Hepatocyte (in vitro differentiated cells): ENCODE data around the gene SERPINA4. TPM values are rescaled to one million over a fixed set of nuclear protein-coding genes. Genes with fewer than 3 reads are reported as not detected.

Experiments
- DNase-seq: peaks from one replicate; pipeline ENCODE4 v3.0.0-alpha.2; 2016; ENCODE audit warnings: low spot score
- H2AFZ ChIP-seq: fragments of 200-600 bp; sonication (generic); 2 replicates; pipeline ENCODE4 v1.6.0; 2016; ENCODE audit warnings: antibody characterized with exemption, mild to moderate bottlenecking
- H3K27ac ChIP-seq: fragments of 200-600 bp; sonication (generic); 2 replicates; pipeline ENCODE4 v1.5.1; 2016; ENCODE audit warnings: mild to moderate bottlenecking
- H3K27me3 ChIP-seq: fragments of 200-600 bp; sonication (generic); 2 replicates; pipeline ENCODE4 v1.6.1; 2016
- H3K36me3 ChIP-seq: fragments of 200-600 bp; sonication (generic); replicated peaks from 2 replicates; pipeline ENCODE4 v1.5.1; 2016; ENCODE audit warnings: low read depth; ENCODE audit not compliant: insufficient read depth
- H3K4me1 ChIP-seq: fragments of 200-600 bp; sonication (generic); 2 replicates; pipeline ENCODE4 v1.5.1; 2016; ENCODE audit warnings: mild to moderate bottlenecking, moderate library complexity; ENCODE audit not compliant: insufficient read depth
- H3K4me2 ChIP-seq: fragments of 200-600 bp; sonication (generic); 2 replicates; pipeline ENCODE4 v1.6.0; 2016
- H3K4me3 ChIP-seq: fragments of 200-600 bp; sonication (generic); 2 replicates; pipeline ENCODE4 v1.5.1; 2016; ENCODE audit warnings: mild to moderate bottlenecking
- H3K79me2 ChIP-seq: fragments of 200-600 bp; sonication (generic); 2 replicates; pipeline ENCODE4 v1.6.0; 2017; ENCODE audit warnings: mild to moderate bottlenecking
- H3K9me2 ChIP-seq: fragments of 200-600 bp; sonication (generic); replicated peaks from 2 replicates; pipeline ENCODE4 v1.6.0; 2017; ENCODE audit warnings: mild to moderate bottlenecking; ENCODE audit not compliant: insufficient read depth
- H3K9me3 ChIP-seq: fragments of 200-600 bp; sonication (generic); 2 replicates; pipeline ENCODE4 v1.5.1; 2016; ENCODE audit warnings: low read depth, mild to moderate bottlenecking
- H4K20me1 ChIP-seq: fragments of 200-600 bp; sonication (generic); 2 replicates; pipeline ENCODE4 v1.6.0; 2016; ENCODE audit warnings: mild to moderate bottlenecking; ENCODE audit not compliant: insufficient read depth, poor library complexity, severe bottlenecking
- CTCF ChIP-seq: fragments of 200-600 bp; sonication (generic); IDR thresholded peaks from 2 replicates; pipeline ENCODE4 v1.5.1; 2016; ENCODE audit warnings: antibody characterized with exemption, mild to moderate bottlenecking; ENCODE audit not compliant: poor library complexity
- EZH2 ChIP-seq: fragments of 200-600 bp; sonication (generic); IDR thresholded peaks from 2 replicates; pipeline ENCODE4 v1.6.1; 2016; ENCODE audit warnings: antibody characterized with exemption, mild to moderate bottlenecking, borderline replicate concordance
- EZH2phosphoT487 ChIP-seq: fragments of 200-600 bp; sonication (generic); IDR thresholded peaks from one replicate; pipeline ENCODE4 v1.6.1; 2018; ENCODE audit warnings: antibody characterized with exemption, mild to moderate bottlenecking, low read depth, moderate library complexity; ENCODE audit not compliant: unreplicated experiment, severe bottlenecking
- WGBS: methylation state at CpG from one replicate; pipeline ENCODE4 v1.1.6; 2016; ENCODE audit warnings: low lambda C conversion rate; ENCODE audit errors: missing lambda C conversion rate; 5-methylcytosine and 5-hydroxymethylcytosine counted together
- polyA plus RNA-seq: library from polyadenylated mRNA; unstranded; fragments of >200 nt; fragmentation: Nextera tagmentation; extraction: Ambion mirVana; gene quantifications from 2 replicates; pipeline ENCODE4 v1.2.1, GENCODE V29; 2016
- total RNA-seq: library from RNA; depleted of rRNA; stranded (reverse); fragments of >200 nt; gene quantifications from 2 replicates; pipeline ENCODE4 v1.2.3, GENCODE V29; 2014

SERPINA4 gene
- total RNA-seq (22.7 and 27.8 TPM in 2 replicates), polyA plus RNA-seq (26.9 and 35.2 TPM in 2 replicates)

GRCh38 chr14:94560751-94561655 lies at the start of gene SERPINA4:
Gene SERPINA4, plus strand, starts transcription at chr14:94561442. Its CDS starts 2,041 bp downstream, at chr14:94563483.
- TF ChIP-seq EZH2 (no peak), CTCF (no peak), EZH2phosphoT487 (no peak)
- no peaks in the 10 kb centered on the region for H3K9me3 ChIP-seq
- no peak within 1 kb of the TSS for H2AFZ ChIP-seq
- H3K79me2 ChIP-seq: no peaks in the 10 kb centered on the region
- no peaks in the 10 kb centered on the region for H3K27me3 ChIP-seq
- H3K36me3 ChIP-seq: no peaks in the 10 kb centered on the region
- no peak within 1 kb of the TSS for H3K4me3 ChIP-seq
- 72% methylated on average over 11 of the region's 11 CpGs for WGBS
- peak within 1 kb of the TSS; percentile 78 for H3K27ac ChIP-seq
- H3K4me2 ChIP-seq: peak within 1 kb of the TSS; percentile 55
- DNase-seq: peak; percentile 40
- no peaks in the 10 kb centered on the region for H4K20me1 ChIP-seq
- H3K9me2 ChIP-seq: no peaks in the 10 kb centered on the region
- H3K4me1 ChIP-seq: peaks cover 8% of the 10 kb centered on the region

- no peaks in the 10 kb centered on the region for H3K4me1 ChIP-seq
- no peak overlapping the region for H2AFZ ChIP-seq
- H3K4me2 ChIP-seq: no peak overlapping the region
- H3K4me3 ChIP-seq: no peak overlapping the region
- H3K36me3 ChIP-seq: no peaks in the 10 kb centered on the region
- TF ChIP-seq EZH2phosphoT487 (no peak), CTCF (no peak), EZH2 (no peak)
- H3K27me3 ChIP-seq: peaks cover 4% of the 10 kb centered on the region
- no peaks in the 10 kb centered on the region for H3K79me2 ChIP-seq
- 85% methylated on average over 7 of the region's 7 CpGs for WGBS
- no peaks in the 10 kb centered on the region for H4K20me1 ChIP-seq
- DNase-seq: no peak
- H3K9me3 ChIP-seq: no peaks in the 10 kb centered on the region
- H3K9me2 ChIP-seq: no peaks in the 10 kb centered on the region
- no peak overlapping the region for H3K27ac ChIP-seq
Observed at GRCh38 chr14:94514351-94514750, 46.9 kb upstream of the SERPINA4 start.

GRCh38 chr14:94515426-94515825 lies 45.8 kb upstream of the SERPINA4 start:
- TF ChIP-seq CTCF (no peak), EZH2 (no peak), EZH2phosphoT487 (no peak)
- Histone ChIP-seq H3K4me1 (no peaks in the 10 kb centered on the region), H2AFZ (no peak overlapping the region), H3K27me3 (peaks cover 4% of the 10 kb centered on the region), H3K27ac (no peak overlapping the region), H3K9me2 (no peaks in the 10 kb centered on the region), H3K9me3 (no peaks in the 10 kb centered on the region), H3K36me3 (no peaks in the 10 kb centered on the region), H3K4me2 (no peak overlapping the region), H3K4me3 (no peak overlapping the region), H3K79me2 (no peaks in the 10 kb centered on the region), H4K20me1 (no peaks in the 10 kb centered on the region)
- WGBS: 92% methylated on average over 9 of the region's 9 CpGs
- no peak for DNase-seq
